ENCODE data around the gene GATB. TPM values are rescaled to one million over a fixed set of nuclear protein-coding genes. Genes with fewer than 3 reads are reported as not detected.

The GATB gene
- total RNA-seq, 4 donors from 2014 or later: 18.7 to 34.0 (median 27.6) TPM

GRCh38 chr4:151782296-151782695 is 21.5 kb upstream of the GATB start:
- no peak overlapping the region for H3K27ac ChIP-seq
- DNase-seq: no peak
- TF ChIP-seq CTCF (IDR thresholded peaks at IDR 0.05 in 4 of 5, conservative IDR thresholded peaks at IDR 0.05 in 1 of 5) (no peak), POLR2A (IDR thresholded peaks at IDR 0.05) (no peak)
- no peaks in the 10 kb centered on the region for H3K9me3 ChIP-seq
- intact Hi-C loops (cut with DNase I; ENCODE audit: low total_unique reads): no loop called here
- no peak for ATAC-seq
- H3K4me1 ChIP-seq: no peaks in the 10 kb centered on the region
- H3K27me3 ChIP-seq: no peaks in the 10 kb centered on the region
- no peak overlapping the region for H3K4me3 ChIP-seq
- in situ Hi-C loops (cut with MboI; ENCODE audit: low sequenced_read_pairs in 4 of 4): no loop called here
- H3K36me3 ChIP-seq: no peaks in the 10 kb centered on the region

GRCh38 chr4:151781026-151781425 is 20.2 kb upstream of the GATB start:
- Histone ChIP-seq H3K36me3 (no peaks in the 10 kb centered on the region), H3K27ac (no peak overlapping the region), H3K9me3 (no peaks in the 10 kb centered on the region), H3K4me3 (no peak overlapping the region), H3K27me3 (no peaks in the 10 kb centered on the region), H3K4me1 (no peaks in the 10 kb centered on the region)
- in situ Hi-C loops (cut with MboI; ENCODE audit: low sequenced_read_pairs in 4 of 4): no loop called here
- no peak for TF ChIP-seq POLR2A (IDR thresholded peaks at IDR 0.05)
- no peak for TF ChIP-seq CTCF (IDR thresholded peaks at IDR 0.05 in 4 of 5, conservative IDR thresholded peaks at IDR 0.05 in 1 of 5)
- no peak for DNase-seq
- intact Hi-C loops (cut with DNase I; ENCODE audit: low total_unique reads): no loop called here
- ATAC-seq: no peak

GRCh38 chr4:151777471-151777870 is 16.7 kb upstream of the GATB start:
- no peaks in the 10 kb centered on the region for H3K36me3 ChIP-seq
- intact Hi-C loops (cut with DNase I; ENCODE audit: low total_unique reads): no loop called here
- in situ Hi-C loops (cut with MboI; ENCODE audit: low sequenced_read_pairs in 4 of 4): no loop called here
- no peaks in the 10 kb centered on the region for H3K27me3 ChIP-seq
- H3K9me3 ChIP-seq: no peaks in the 10 kb centered on the region
- H3K4me3 ChIP-seq: no peak overlapping the region
- H3K27ac ChIP-seq: no peak overlapping the region
- H3K4me1 ChIP-seq: no peaks in the 10 kb centered on the region
- no peak for DNase-seq
- TF ChIP-seq POLR2A (IDR thresholded peaks at IDR 0.05) (no peak), CTCF (IDR thresholded peaks at IDR 0.05 in 4 of 5, conservative IDR thresholded peaks at IDR 0.05 in 1 of 5) (no peak)
- no peak for ATAC-seq

- no peaks in the 10 kb centered on the region for H3K27me3 ChIP-seq
- intact Hi-C loops (cut with DNase I; ENCODE audit: low total_unique reads): no loop called here
- no peak for ATAC-seq
Measured at GRCh38 chr4:151774324-151774723, 13.5 kb upstream of the GATB start.

More at GRCh38 chr4:151774324-151774723, 13.5 kb upstream of the GATB start:
- Histone ChIP-seq H3K4me1 (no peaks in the 10 kb centered on the region), H3K27ac (no peak overlapping the region), H3K4me3 (no peak overlapping the region), H3K36me3 (no peaks in the 10 kb centered on the region), H3K9me3 (no peaks in the 10 kb centered on the region)
- DNase-seq: no peak
- in situ Hi-C loops (cut with MboI; ENCODE audit: low sequenced_read_pairs in 4 of 4): loop anchor here in 2 of 4 donors (25.0 kb wide), 3 partner anchors 613 to 687 kb away; partner anchors contain the start of gene RPS3A (in 1 of the 2)
- TF ChIP-seq CTCF (IDR thresholded peaks at IDR 0.05 in 4 of 5, conservative IDR thresholded peaks at IDR 0.05 in 1 of 5): no peak

Measured in gastrocnemius medialis (tissue), 4 donors.